Measurements from ENCODE around the gene ZMYM2. TPM values are rescaled to one million over a fixed set of nuclear protein-coding genes. Genes with fewer than 3 reads are reported as not detected.

The ZMYM2 gene
- total and polyA plus RNA-seq, 2 of the 13 experiments (the other 11 are each of a cell fraction or from before 2014, with no cell fraction given): 22.4 to 40.8 TPM

- TF ChIP-seq SRY (CRISPR knock-in tag; IDR thresholded peaks at IDR 0.05) (peak; percentile 42; the same call in 1 of the 2 replicates), FOXP1 (IDR thresholded peaks at IDR 0.05) (no peak), FOXP1 (CRISPR knock-in tag; IDR thresholded peaks at IDR 0.05) (no peak), TFAP4 (IDR thresholded peaks at IDR 0.05; ENCODE audit: borderline replicate concordance, low read depth) (peak; percentile 90; the same call in 1 of the 2 replicates), PITX1 (CRISPR knock-in tag; IDR thresholded peaks at IDR 0.05) (no peak), ZNF841 (CRISPR knock-in tag; IDR thresholded peaks at IDR 0.05; ENCODE audit: borderline replicate concordance) (no peak), DRAP1 (CRISPR knock-in tag; IDR thresholded peaks at IDR 0.05) (no peak), ONECUT2 (CRISPR knock-in tag; IDR thresholded peaks at IDR 0.05) (no peak), ZNF678 (CRISPR knock-in tag; IDR thresholded peaks at IDR 0.05) (0 out of 2 replicates have a peak, but pooled peaks have one; percentile 63), ZSCAN25 (CRISPR knock-in tag; IDR thresholded peaks at IDR 0.05) (peak; percentile 58; the same call in 1 of the 2 replicates), KLF9 (CRISPR knock-in tag; IDR thresholded peaks at IDR 0.05; ENCODE audit: low read depth) (no peak), HNRNPUL1 (IDR thresholded peaks at IDR 0.05; ENCODE audit: low read depth, low read length) (no peak), SP2 (CRISPR knock-in tag; IDR thresholded peaks at IDR 0.05) (peak; percentile 32; the same call in 1 of the 2 replicates), SSRP1 (CRISPR knock-in tag; IDR thresholded peaks at IDR 0.05) (no peak), MIER3 (CRISPR knock-in tag; IDR thresholded peaks at IDR 0.05; ENCODE audit: borderline replicate concordance) (no peak), ZUFSP (CRISPR knock-in tag; IDR thresholded peaks at IDR 0.05; ENCODE audit: borderline replicate concordance) (peak; percentile 38; the same call in 1 of the 2 replicates), ZNF430 (CRISPR knock-in tag; IDR thresholded peaks at IDR 0.05) (peak; percentile 82; the same call in 1 of the 2 replicates), FUBP1 (CRISPR knock-in tag; IDR thresholded peaks at IDR 0.05; ENCODE audit: borderline replicate concordance) (no peak), ZNF432 (CRISPR knock-in tag; IDR thresholded peaks at IDR 0.05; ENCODE audit: borderline replicate concordance) (no peak), RBAK (CRISPR knock-in tag; IDR thresholded peaks at IDR 0.05) (no peak), ERF (CRISPR knock-in tag; IDR thresholded peaks at IDR 0.05) (peak; percentile 45; the same call in 1 of the 2 replicates), ZNF773 (CRISPR knock-in tag; IDR thresholded peaks at IDR 0.05; ENCODE audit: borderline replicate concordance) (0 out of 2 replicates have a peak, but pooled peaks have one; percentile 77), AGO2 (optimal IDR thresholded peaks at IDR 0.05; ENCODE audit: low read depth, low read length) (peak; percentile 71), REXO4 (CRISPR knock-in tag; IDR thresholded peaks at IDR 0.05; ENCODE audit: borderline replicate concordance) (no peak), ZNF232 (CRISPR knock-in tag; IDR thresholded peaks at IDR 0.05; ENCODE audit: borderline replicate concordance) (peak; percentile 19; the same call in 1 of the 2 replicates), NR2F2 (IDR thresholded peaks at IDR 0.05; ENCODE audit: borderline replicate concordance, low read depth) (no peak), ZSCAN29 (CRISPR knock-in tag; conservative IDR thresholded peaks at IDR 0.05) (no peak)
Measured at GRCh38 chr13:20127562-20128458, 169.3 kb downstream of the ZMYM2 start (continued).
